SIG-M5 (cell line): Measurements from ENCODE around the gene CCDC8.
"Not testable (repeated sequence)": the region's sequence is repeated elsewhere in the genome, so short reads cannot be mapped to it uniquely, and the experiment has no call there.

Experiments
- DNase-seq: peaks from one replicate; lab custom pipeline; 2025; lab: John Stamatoyannopoulos, UW

CCDC8 gene

DNA sequence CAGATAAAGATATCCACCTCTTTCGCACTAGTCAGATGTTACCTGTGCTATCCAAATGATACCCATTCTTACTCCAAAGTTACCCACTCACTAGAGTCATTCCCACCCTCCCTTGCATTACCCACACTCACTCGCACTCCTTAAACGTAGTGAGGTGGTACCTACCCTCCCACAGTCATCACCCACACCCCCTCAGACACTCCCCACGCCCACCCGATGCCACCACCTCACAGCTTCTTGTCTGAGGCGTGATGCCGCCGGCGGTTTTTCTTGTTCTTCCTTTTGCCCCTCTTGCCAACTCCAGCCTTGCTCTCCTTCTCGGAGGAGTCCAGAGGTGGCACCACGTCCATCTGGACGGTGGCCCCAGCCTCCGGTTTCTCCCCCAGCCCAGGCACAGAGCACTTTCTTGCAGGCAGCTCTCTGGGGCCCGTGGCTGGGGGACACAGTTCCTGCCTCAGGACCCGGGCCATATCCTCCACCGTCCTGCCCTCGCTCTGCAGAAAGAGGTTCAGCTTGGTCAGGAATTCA, 14.2 kb upstream of the CCDC8 start:
- no peak for DNase-seq

DNA sequence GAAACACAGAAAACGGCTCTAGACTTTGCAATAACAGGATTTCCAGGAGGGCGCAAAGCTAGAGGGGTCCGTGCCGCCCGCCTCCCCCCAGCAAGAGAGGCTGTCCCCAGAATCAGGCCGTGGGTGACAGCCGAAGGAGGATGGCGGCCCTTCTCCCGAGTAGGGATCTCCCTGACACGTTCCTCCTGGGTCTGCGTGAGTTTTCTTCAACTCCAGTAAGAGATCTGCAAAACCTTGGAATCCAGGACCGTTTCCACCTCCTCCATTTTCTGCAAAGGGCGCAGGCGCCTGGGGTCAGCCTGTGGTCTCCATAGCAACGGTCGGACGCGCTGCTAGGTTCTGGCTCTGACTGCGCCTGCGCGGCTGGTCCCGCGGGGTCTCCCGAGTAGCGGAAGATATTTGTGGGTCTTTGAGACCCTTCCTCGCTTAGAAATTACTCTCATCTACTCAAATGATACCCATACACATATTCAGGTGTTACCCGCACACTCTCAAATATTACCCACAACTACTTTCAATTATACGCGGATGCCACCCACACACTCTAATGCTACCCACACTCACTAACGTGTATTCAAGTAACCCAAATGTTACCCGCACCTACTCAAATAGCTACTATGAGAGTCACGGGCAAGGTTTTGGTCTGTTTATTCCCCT, 13.3 kb upstream of the CCDC8 start:
- no peak for DNase-seq

DNA sequence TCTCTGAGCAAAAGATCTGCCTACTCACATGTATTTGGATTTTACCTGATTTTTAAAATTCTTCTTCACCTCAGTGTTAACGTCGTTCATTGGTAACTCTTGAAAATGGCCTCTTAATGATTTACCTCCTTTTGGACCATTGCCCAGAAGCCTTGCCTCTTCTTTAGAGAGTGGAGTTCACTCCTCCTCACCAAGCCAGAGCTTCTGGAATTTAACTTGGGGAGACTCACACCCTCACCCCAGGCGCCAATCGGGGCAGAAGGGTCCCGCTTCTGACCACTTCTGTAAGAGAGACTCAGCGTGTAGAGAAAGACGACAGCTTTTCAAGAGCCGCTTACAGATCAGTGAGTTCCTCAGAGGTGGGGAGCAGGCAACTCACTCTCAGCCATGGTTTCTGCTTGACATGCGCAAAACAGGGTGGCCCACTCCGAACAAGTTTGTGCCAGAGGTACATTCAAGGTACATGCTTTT, 12.7 kb upstream of the CCDC8 start:
- DNase-seq: no peak

DNA sequence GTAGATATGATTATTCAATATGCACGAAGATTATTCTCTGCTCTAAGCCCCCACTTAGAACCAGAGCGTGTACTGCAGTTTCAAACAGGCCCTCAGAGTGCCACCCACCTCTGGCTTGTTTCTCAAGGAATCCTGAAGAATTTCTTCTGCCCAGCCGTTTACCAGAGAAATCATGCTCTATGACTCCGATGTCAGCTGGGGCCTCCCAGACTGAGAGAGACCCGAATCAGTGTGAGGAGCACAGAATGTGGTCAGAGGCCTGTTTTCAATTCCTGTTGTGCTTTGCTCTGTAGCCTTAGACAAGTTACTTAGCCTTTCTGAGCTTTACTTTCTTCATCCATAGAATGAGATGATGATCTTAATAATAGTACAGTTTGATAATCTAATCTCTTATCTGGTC, 9.8 kb upstream of the CCDC8 start:
- DNase-seq: no peak

DNA sequence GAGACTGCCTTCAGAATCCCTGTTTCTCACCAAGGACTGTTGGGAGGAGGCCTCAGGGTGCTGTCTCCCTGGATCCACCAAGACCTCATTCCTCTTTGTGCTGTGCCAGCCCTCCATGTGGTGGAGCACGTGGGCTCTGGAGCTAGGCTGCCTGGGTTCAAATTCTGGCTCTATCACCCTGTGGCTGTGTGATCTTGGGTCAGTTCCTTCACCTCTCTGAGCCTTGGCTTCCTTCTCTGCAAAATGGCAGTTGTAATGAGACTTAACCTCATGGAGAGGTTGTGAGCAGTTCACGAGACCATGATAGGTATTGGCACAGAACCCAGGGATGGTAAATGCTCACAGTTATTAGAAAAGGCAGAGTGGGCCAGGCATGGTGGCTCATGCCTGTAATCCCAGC, 9.0 kb upstream of the CCDC8 start:
- no peak for DNase-seq

DNA sequence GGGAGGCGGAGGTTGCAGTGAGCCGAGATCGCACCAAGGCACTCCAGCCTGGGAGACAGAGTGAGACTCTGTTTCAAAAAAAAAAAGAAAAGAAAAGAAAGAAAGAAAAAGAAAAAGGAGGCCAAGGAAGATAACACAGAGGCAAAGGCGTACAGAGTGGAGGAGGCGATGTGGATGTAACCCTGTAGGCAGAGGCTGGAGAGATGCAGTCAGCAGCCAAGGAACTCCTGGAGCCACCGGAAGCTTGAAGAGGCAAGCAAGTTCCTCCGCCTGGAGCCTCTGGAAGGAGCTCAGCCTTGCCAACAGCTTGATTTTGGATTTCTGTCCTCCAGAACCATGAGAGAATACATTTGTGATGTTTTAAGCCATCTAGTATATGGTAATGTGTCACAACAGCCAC, 6.7 kb upstream of the CCDC8 start:
- no peak for DNase-seq

DNA sequence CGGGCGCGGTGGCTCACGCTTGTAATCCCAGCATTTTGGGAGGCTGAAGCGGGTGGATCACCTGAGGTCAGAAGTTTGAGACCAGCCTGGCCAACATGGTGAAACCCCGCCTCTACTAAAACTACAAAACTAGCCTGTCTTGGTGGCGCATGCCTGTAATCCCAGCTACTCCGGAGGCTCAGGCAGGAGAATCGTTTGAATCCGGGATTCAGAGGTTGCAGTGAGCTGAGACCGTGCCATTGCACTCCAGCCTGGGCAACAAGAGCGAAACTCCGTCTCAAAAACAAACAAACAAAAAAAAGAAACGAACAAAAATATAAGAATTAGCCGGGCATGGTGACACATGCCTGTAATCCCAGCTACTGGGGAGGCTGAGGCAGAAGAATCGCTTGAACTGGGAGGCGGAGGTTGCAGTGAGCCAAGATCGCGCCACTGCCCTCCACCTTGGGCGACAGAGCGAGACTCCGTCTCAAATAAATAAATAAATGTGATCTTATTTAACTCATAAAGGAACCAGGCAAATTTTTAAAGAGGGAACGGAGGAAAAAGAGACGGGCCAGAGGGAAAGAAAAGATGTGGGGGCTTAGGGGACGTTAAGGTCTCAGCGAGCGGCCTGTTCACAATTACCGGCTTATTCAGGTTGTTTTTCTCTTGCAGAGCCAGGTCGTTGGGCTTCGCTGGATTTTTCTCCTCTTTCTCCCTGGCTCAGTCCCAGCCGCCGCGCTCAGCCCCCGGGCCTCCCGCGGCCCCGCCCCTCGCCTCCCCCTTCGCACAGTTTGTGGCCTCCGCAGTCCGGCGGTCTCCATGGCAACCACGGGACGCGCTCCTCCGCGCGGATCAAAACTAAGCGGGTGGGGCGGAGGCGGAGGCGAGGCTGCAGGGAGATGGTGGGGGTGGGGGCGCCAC, 2.7 kb upstream of the CCDC8 start:
- not testable (repeated sequence) for DNase-seq

DNA sequence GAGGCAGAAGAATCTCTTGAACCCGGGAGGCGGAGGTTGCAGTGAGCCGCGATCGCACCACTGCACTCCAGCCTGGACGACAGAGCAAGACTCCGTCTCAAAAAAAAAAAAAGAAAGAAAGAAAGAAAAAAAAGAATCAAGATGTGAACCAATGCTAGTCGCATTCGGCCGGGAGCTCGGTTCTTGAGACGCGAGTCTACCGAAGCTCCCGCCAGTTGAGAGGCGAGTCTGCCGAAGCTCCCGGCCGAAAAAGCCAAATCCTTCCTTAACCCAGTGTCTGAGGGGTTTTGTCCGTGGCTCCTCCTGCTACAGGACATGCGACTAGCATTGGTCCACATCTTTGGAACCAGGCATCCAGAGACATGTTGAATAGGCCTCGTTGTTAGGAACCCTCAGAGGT, 1.5 kb upstream of the CCDC8 start:
- DNase-seq: not testable (repeated sequence)

DNA sequence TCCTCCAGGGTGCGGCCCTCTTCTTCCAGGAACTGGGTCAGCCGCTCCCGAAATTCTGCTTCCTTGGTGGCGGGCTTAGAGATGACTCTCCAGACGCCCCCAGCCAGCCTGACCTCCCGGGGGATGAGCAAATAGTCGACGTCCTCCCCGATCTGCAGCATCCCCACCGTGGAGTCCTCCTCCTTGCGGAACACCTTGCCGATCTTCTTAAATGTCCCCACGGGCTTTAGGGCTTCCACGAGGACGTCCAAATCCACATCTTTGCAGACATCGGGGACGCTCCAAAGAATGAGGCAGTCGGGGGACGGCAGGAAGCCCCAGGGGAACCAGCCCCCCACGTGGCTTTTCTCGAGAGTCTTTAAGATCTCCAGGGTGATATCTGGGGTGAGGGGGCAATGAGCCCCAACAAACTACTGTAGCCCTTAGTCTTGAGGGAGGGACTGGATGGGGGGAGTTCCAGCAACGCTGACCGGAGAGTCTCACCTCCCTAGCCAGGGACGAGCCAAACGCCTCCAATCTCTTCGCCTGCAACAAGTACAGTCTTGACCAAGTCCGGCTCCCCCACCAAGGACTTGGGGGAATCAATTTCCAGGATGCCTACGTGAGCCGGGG, 608 bp downstream of the CCDC8 start:
- DNase-seq: no peak

DNA sequence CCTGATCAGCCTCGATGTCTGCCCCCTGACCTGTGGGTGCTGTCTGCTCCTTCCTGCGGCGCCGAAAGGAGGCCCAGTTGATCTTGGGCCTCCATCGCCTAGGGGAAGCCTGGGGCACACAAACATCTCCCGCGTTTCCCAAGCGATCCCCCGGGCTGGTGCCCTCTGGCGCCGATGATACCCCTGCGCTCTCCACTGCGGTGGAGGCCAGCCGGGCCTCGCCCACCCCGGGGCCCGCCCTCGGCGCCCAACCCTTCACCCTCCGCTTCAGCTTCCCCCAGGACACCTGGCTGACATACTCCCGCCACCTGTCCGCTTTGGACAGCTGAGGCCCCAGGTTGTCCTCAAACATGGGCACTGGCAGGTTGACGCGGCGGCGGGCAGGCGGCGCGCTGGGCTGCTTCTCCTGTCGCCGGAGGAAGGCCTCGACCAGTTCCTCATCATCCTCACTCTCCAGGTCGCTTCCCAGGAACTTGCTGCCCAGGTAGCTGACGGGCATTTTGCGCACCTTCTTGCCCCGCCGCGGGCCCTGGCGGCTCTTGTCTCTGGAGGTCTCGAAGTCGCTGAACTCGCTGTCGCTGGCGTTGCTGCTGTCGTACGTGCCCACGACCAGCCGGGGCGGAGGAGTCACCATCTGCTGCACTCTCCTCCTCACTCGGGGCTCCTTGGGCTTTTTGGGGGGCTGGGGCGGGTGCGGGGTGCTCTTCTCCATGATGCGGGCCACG, 1.3 kb downstream of the CCDC8 start:
- no peak for DNase-seq

DNA sequence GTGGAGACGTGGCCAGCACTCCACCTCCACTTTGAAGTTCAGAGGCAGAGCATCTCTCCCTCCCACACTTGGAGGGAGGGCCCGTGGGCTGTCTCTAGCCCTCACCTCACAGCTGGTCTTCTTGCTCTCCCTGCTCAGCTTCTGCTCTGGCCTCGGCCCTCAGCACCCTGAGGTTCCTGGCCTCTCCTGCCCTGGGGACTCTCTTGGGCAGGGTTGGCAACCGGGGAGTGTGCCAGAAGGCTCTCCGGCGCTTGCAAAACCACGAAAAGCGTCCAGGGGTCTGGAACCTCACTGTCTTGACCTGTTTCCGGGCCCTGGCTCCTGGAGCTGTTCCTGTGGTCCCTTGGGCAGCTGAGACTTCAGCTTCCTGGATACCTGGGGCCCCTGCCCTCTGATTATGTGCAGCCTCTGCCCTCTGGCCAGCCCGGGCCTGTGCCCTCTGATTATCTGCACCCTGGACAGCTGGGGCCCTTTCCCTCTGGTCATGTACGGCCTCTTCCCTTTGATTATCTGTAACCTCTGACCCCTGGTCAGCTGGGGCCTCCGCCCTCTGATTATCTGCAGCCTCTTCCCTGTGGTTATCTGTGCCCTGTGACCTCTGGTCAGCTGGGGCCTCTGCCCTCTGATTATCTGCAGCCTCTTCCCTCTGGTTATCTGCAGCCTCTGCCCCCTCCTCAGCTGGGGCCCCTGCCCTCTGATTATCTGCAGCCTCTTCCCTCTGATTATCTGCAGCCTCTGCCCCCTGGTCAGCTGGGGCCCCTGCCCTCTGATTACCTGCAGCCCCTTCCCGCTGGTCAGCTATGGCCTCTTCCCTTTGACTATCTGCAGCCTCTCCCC, 2.1 kb downstream of the CCDC8 start:
- DNase-seq: no peak

DNA sequence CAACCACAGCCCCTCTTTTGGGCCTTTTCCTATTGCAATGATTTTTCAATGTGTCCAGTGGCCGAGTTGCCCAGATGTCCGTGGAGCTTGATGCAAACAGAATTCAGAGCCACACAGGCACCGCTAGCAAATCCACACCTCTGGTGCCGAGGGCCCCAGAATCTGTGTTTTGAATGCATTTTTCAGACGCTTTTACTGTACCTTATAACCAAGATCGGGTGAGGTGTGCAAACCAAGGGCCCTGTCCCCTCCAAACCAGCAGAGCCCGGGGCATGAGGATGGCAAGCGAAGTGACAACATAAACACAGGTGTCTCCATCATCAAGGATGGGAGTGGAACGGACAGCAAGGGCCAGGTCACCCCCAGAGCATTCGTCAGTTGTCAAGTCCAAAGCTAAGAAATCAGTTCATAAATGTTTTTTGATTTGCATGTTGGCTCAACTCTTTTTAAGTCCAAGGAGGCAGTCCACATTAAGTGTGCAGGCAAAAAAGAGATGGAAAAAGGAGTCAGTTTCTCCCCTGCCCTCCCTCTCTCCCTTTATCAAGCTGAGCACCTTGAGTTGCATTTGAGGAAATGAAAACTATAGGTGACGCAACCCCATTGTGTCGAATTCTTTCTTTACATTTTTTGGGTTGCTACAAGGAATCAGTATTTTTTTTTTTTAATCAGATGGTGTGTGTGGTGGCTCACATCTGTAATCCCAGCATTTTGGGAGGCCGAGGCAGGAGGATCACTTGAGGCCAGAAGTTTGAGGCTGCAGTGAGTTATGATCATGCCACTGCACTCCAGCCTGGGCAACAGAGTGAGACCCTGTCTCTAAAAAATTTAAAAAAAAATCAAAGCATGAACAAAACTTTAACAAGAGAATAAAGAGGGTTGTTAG, 2.9 kb downstream of the CCDC8 start:
- DNase-seq: no peak

DNA sequence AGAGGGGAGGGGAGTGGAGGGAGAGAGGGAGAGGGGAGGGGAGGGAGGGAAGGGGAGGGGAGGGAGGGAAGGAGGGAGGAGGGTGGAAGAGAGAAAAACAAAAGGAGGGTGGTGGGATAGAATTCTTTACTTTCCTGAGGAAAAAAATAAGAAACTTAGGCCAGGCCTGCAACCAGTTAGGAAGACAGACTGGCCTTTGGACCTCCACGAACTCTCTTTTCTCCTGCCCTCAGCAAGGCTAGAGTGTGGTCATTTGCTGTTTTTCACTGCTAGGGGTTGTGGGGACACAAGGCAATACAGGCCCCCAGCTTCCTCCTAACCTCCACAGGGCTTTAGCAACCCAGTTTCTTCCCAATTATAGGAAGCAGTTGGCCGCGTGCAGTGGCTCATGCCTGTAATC, 4.2 kb downstream of the CCDC8 start:
- no peak for DNase-seq

DNA sequence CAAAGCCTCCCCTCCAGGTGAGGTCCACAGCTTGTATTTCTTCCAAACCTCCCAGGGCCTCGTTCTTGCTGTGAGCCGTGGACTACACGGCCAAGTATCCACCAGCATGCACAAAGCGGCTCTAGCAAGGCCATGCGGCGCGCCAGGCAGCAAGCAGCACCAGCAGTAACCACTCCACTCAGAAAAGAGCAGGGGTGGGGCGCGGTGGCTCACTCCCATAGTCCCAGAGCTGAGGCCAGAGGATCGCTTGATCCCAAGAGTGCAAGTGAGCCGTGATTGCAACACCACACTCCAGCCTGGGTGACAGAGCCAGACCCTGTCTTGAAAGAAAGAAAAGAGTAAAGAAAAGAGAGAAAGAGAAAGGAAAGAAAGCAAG, 4.7 kb downstream of the CCDC8 start:
- no peak for DNase-seq

DNA sequence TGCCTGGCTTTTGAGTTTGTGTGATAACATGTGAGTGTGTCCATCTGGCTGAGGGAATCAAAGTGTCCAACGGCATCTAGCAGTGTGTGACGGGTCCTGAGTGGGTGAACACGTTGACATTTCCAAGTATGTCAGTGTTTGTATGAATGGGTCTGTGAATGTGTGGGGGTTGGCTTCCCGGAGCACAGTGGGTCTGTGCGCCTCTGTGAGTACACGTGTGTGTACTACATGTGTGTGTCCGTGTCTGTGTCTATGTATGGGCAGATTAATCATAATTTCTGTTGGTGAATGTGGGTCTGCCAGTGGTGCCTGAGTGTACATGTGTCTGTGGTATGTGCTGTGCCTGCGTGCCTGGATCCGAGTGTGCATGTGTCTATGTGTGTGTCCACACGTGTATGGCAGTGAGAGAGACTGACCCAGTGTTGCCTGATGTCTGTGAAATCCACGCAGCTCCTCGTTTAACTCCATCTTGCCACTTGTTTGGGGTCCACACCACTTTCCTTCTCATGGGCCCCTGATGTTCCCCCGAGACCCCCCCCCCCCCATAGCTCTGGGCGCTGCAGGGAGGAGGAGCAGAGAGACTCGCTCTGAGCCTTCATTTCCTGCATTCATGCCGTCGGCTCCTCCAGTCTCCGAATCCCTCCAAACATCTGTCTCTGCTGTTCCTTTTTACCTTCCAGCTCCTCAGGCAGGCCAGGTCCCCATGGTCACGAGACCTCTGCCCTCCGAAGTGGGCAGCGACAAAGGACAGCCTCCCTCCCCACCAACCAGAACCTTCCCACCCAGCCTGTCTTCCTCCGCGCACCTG, 5.3 kb downstream of the CCDC8 start:
- no peak for DNase-seq

DNA sequence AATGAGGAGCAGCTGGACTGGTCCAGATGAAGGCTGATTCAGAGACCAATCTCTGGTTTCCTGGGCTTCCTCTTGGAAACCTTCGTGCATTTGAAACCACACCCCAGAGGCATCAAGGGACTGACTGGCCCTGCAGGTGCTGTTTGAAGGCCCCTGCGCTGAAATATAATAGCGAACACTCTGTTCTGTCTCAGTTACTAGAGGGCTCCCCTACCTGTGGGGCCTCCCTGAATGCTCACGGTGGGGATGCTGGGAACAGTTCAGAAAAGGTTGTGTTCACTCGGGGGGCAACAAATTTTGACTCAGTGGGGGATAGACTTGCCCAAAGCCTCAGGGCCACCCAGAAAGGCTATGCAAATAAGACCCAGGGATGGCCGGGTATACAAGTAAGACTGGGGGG, 6.4 kb downstream of the CCDC8 start:
- no peak for DNase-seq

DNA sequence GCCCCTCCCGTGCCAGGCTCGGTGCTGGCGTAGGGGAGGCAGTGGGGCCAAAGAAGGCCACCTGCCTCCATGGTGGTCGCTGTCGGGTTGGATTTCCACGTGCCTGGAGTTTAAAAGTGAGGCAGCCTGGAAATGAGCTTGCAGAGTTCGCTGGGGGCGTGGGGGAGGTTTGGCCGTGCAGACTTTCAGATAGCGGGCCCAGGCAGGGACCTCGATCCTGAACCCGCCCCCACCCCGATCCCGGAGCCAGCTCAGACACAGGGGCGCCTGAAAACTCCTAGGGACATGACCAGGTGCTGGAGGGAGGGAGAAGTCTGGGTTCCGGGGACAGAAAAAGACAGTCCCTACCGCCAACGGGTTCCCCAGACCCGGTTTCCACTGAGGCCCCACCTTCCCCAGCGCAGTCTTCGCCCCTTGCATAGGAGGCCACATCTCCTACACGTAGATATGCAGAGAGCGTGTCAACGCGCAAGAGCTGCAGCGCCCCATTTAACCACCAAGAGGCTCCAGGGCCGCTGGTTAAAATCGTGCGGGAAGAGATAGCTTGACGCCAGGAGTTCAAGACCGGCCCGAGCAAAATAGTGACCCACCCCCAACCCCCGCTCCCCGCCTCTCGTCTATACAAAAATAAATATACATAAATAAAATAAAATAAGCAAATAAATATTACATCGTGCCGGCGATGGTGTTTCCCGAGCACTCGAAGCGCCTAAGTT, 8.5 kb downstream of the CCDC8 start:
- no peak for DNase-seq

DNA sequence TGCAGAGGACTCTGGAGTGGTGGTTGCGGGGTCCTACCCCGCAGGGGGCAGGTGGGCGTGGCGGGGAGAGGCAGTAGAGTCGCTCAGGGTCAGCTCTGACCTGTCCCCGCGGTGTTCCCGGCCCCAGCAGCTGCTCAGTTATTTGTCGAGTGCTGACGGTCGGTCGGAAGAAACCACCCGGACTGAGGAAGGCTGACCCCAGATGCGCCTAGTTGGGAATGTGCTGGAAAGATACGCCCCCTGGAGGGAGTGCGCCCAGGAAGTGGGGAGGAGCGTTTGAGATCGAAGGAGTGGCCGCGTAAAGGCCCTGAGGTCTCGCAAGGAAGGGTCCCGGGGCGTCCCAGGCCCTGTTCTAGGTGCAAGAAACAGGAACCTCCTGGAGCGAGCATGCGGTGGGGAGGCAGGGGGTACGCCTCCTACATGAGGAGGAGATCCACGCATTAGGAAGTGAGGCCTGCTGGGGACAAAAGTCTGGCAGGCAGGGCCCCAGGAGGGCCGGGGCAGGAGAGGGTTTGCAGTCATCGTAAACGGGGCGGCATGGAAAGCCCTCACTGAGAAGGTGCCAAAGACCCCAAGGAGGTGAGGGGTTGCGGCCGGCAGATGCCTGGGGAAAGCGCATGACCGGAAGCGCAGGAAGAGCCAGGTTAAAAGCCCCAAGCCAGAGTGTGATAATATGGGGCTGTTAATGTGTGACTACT, 9.2 kb downstream of the CCDC8 start:
- no peak for DNase-seq
